Activated CD4-positive, alpha-beta T cell treated with anti-CD3 and anti-CD28 coated beads, Interleukin-2, Interleukin-4, amounts not matched to agents 100 ng/mL and 50 ng/mL, durations not matched to agents 16 hours and 8 hours (primary cell): ENCODE data around the gene NPB.
"Not testable (repeated sequence)": the region's sequence is repeated elsewhere in the genome, so short reads cannot be mapped to it uniquely, and the experiment has no call there.

Source experiments
- DNase-seq: peaks from one replicate; pipeline ENCODE4 v3.0.0-alpha.2; 2020; ENCODE audit warnings: low spot score

The NPB gene

GRCh38 chr17:81911969-81912368, 9.9 kb downstream of the NPB start:
- no peak for DNase-seq

GRCh38 chr17:81912441-81913309, 10.6 kb downstream of the NPB start:
- DNase-seq = no peak

GRCh38 chr17:81913394-81914102, 11.5 kb downstream of the NPB start:
- no peak for DNase-seq

GRCh38 chr17:81914103-81914850, 12.2 kb downstream of the NPB start:
- no peak for DNase-seq

GRCh38 chr17:81915331-81915730, 13.3 kb downstream of the NPB start:
- no peak for DNase-seq

DNA sequence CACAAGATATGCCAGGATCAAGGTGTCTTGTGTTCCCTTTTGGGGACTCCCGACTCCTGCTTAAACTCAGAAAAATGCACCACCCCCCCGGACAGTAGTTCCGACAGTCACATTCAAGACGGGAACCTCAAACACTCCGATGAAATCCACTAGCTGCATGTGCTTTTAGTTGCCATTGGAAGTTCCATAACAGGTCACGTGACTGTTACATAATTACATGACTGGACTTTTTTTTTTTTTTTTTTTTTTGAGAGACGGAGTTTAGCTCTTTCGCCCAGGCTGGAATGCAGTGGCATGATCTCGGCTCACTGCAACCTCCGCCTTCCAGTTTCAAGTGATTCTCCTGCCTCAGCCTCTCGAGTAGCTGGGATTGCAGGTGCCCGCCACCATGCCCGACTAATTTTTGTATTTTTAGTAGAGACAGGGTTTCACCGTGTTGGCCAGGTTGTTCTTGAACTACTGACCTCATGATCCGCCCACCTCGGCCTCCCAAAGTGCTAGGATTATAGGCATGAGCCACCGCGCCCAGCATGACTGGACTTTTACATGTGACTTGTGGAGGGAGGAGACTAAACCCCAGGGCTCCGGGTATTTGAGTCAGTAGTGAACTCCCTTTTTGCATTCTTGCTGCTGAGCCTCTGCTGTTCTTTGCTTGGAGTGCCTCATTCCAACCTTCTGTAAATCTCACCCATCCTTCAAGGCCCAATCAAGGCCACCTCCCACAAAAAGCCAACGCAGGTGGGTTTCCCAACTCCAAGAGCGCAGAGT, 14.4 kb downstream of the NPB start:
- no peak for DNase-seq

DNA sequence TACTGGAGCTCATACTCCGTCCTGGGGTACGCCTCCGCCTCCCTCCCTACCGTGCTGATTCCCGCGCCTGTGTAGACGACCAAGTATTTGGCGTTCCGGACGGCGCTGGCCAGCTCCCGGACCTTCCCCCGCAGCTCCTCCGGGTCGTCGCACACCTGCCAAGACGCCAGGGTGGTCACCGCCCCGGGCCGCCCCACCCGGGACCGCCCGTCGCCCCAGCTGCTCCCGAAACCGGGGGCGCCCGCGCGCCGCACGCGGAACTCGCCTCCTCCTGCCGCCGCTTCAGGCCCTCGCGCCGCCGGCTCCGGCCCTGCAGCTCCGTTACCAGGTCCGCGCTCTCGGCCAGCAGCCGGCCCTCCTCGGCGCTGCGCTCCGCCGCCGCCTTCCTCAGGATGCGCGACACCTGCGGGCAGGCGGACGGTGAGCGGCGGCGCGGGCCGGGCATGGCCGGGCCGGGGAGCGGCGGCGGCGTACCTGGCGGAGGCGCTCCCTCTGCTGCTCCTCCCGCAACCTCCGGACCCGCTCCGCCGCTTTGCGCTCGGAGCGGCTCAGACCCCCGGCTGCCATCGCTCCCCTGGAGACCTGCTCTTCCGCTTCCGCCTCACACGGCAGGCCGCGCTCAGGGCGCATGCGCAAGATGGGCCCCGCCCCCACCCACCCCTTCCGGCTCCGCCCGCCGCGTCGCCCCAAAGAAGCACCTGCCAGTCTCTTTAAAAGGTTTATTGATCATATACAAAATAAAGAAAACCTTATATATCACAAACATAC, 15.7 kb downstream of the NPB start, which contains the start of gene SIRT7:
Gene SIRT7 (minus strand): TSS at position 612 of the 768 bp plus-strand sequence. CDS start 45 bp downstream, at position 567.
- peak; percentile 86 for DNase-seq

DNA sequence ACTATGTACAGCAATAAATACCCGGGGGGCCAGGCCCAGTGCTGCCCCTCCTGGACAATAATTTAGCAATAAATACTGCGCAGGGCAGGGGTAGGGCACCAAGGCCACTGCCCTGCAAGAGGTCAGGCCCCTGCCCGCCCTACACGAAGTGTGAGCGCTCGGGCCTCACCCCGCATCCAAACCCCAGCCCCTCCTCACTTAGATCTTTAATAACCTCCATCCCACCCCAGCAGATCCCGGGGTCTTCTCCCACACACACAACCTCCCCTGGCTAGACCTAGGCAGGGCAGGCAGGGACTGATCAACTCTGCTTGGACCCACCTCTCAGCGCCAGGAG, 16.3 kb downstream of the NPB start:
- not testable (repeated sequence) for DNase-seq

DNA sequence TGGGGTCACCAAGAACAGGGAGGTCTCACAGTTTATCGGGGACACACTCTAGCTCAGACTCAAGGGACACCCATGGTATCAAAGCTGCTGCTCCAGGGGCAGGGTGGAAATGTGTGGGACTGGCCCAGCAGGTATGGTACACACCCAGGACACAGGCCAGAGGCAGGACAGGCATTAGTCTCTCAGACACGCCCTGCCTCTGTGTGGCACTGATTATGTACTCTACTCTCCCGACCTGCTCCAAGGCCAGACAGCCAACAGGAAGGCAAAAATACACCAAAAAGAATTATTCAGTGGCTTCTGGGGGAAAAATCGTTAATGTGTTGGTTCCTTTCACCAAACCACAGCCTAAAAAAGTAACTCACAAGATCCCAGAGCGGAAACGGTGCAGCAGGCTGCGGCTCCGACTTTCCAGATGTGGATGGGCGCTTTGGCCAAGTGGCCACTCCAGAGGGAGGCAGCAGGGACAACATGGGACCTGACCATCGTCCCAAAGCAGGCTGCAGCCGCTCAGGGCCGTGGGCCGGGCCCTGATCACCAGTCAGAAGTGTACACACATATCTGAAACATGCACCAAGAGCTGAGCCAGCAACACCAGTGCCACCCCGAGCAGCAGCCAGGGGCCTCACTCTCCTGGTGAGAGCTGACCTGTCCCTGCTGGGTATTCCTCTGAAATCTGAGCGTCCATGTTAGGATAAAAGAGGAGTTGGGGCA, 17.0 kb downstream of the NPB start:
- DNase-seq = no peak

GRCh38 chr17:81920612-81921536, 18.8 kb downstream of the NPB start:
- no peak for DNase-seq

DNA sequence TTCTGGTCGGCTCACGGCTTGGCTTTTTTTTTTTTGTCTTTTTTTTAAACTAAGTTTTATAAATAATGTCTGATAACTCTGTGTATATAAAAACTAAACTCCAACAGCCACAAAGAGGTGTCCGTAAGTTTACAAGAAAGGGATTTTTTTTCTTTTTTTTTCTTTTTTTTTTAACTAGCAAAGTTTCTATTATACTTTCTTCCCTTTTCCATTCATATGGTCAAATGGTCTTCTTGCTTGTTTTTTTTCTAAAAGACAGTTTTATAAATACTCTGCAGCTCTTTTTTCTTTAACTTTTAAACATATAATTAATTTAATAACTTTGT, 19.5 kb downstream of the NPB start:
- DNase-seq = no peak

GRCh38 chr17:81921996-81922565, 20.0 kb downstream of the NPB start:
- no peak for DNase-seq

- no peak for DNase-seq
These were observed 20.7 kb downstream of the NPB start for GRCh38 chr17:81922566-81923301.

- no peak for DNase-seq
These were observed 21.5 kb downstream of the NPB start for GRCh38 chr17:81923302-81924260.

- peak; percentile 41 for DNase-seq
These were observed 22.8 kb downstream of the NPB start for GRCh38 chr17:81924557-81925532.

- no peak for DNase-seq
These were observed 23.9 kb downstream of the NPB start for GRCh38 chr17:81925860-81926450.
